ENCODE results near the gene COQ2.

Gene COQ2

GRCh38 chr4:83269256-83269655, 15.3 kb downstream of the COQ2 start:
- H3K4me3 ChIP-seq (ENCODE audit: control insufficient read depth, low read depth, low read length) = no peak overlapping the region
- no peak for DNase-seq (ENCODE audit: low read depth)
- no peak for TF ChIP-seq CTCF (conservative IDR thresholded peaks at IDR 0.05; ENCODE audit: control insufficient read depth, insufficient read depth, low read depth, low read length)

GRCh38 chr4:83268491-83268890, 16.1 kb downstream of the COQ2 start:
- H3K4me3 ChIP-seq (ENCODE audit: control insufficient read depth, low read depth, low read length) = no peak overlapping the region
- no peak for TF ChIP-seq CTCF (conservative IDR thresholded peaks at IDR 0.05; ENCODE audit: control insufficient read depth, insufficient read depth, low read depth, low read length)
- no peak for DNase-seq (ENCODE audit: low read depth)

GRCh38 chr4:83267830-83268475, 16.6 kb downstream of the COQ2 start:
- no peak overlapping the region for H3K4me3 ChIP-seq (ENCODE audit: control insufficient read depth, low read depth, low read length)
- DNase-seq (ENCODE audit: low read depth) = no peak
- TF ChIP-seq CTCF (conservative IDR thresholded peaks at IDR 0.05; ENCODE audit: control insufficient read depth, insufficient read depth, low read depth, low read length) = no peak

- no peak overlapping the region for H3K4me3 ChIP-seq (ENCODE audit: control insufficient read depth, low read depth, low read length)
- no peak for TF ChIP-seq CTCF (conservative IDR thresholded peaks at IDR 0.05; ENCODE audit: control insufficient read depth, insufficient read depth, low read depth, low read length)
- peak; percentile 93 for DNase-seq (ENCODE audit: low read depth)
These were observed 17.3 kb downstream of the COQ2 start for GRCh38 chr4:83267121-83267829.

GRCh38 chr4:83266689-83267088, 17.9 kb downstream of the COQ2 start:
- TF ChIP-seq CTCF (conservative IDR thresholded peaks at IDR 0.05; ENCODE audit: control insufficient read depth, insufficient read depth, low read depth, low read length) = no peak
- no peak overlapping the region for H3K4me3 ChIP-seq (ENCODE audit: control insufficient read depth, low read depth, low read length)
- DNase-seq (ENCODE audit: low read depth) = no peak

GRCh38 chr4:83263106-83263505, 21.5 kb downstream of the COQ2 start:
- no peak for DNase-seq (ENCODE audit: low read depth)
- no peak for TF ChIP-seq CTCF (conservative IDR thresholded peaks at IDR 0.05; ENCODE audit: control insufficient read depth, insufficient read depth, low read depth, low read length)
- H3K4me3 ChIP-seq (ENCODE audit: control insufficient read depth, low read depth, low read length) = no peak overlapping the region

Measured in fibroblast of mammary gland (primary cell).